ENCODE data around the gene GABRB3.

Gene GABRB3

GRCh38 chr15:26590676-26591075, 182.2 kb downstream of the GABRB3 start:
- no peak for ATAC-seq
- TF ChIP-seq ESRRG (CRISPR knock-in tag; IDR thresholded peaks at IDR 0.05) (no peak), ZNF565 (CRISPR knock-in tag; conservative IDR thresholded peaks at IDR 0.05; ENCODE audit: low read depth) (no peak), ZC3H10 (CRISPR knock-in tag; IDR thresholded peaks at IDR 0.05) (no peak), ZNF70 (CRISPR knock-in tag; IDR thresholded peaks at IDR 0.05) (no peak), ZFP30 (CRISPR knock-in tag; IDR thresholded peaks at IDR 0.05) (no peak), BACH2 (CRISPR knock-in tag; IDR thresholded peaks at IDR 0.05; ENCODE audit: borderline replicate concordance) (no peak), SNAI2 (CRISPR knock-in tag; IDR thresholded peaks at IDR 0.05) (no peak), OSR1 (CRISPR knock-in tag; IDR thresholded peaks at IDR 0.05) (no peak), TOX (CRISPR knock-in tag; IDR thresholded peaks at IDR 0.05; ENCODE audit: borderline replicate concordance) (no peak), ZFP3 (CRISPR knock-in tag; IDR thresholded peaks at IDR 0.05) (no peak), ARNTL (CRISPR knock-in tag; IDR thresholded peaks at IDR 0.05; ENCODE audit: borderline replicate concordance, low read depth) (no peak), POU6F1 (CRISPR knock-in tag; IDR thresholded peaks at IDR 0.05; ENCODE audit: borderline replicate concordance, low read depth) (no peak), GLIS3 (CRISPR knock-in tag; IDR thresholded peaks at IDR 0.05) (no peak)

- no peak for TF ChIP-seq ZNF8 (CRISPR knock-in tag; IDR thresholded peaks at IDR 0.05)
- no peak for TF ChIP-seq TOX (CRISPR knock-in tag; IDR thresholded peaks at IDR 0.05; ENCODE audit: borderline replicate concordance)
- no peak for TF ChIP-seq TSHZ2 (CRISPR knock-in tag; IDR thresholded peaks at IDR 0.05)
- no peak for TF ChIP-seq TCF4 (CRISPR knock-in tag; IDR thresholded peaks at IDR 0.05; ENCODE audit: borderline replicate concordance)
- TF ChIP-seq OSR1 (CRISPR knock-in tag; IDR thresholded peaks at IDR 0.05), result no peak
- no peak for TF ChIP-seq PATZ1 (CRISPR knock-in tag; IDR thresholded peaks at IDR 0.05; ENCODE audit: borderline replicate concordance)
- no peak for TF ChIP-seq BACH2 (CRISPR knock-in tag; IDR thresholded peaks at IDR 0.05; ENCODE audit: borderline replicate concordance)
- TF ChIP-seq ESRRG (CRISPR knock-in tag; IDR thresholded peaks at IDR 0.05), result no peak
- no peak for TF ChIP-seq PPARA (CRISPR knock-in tag; IDR thresholded peaks at IDR 0.05; ENCODE audit: borderline replicate concordance)
- no peak for TF ChIP-seq ZC3H10 (CRISPR knock-in tag; IDR thresholded peaks at IDR 0.05)
- TF ChIP-seq ZNF70 (CRISPR knock-in tag; IDR thresholded peaks at IDR 0.05), result no peak
- no peak for TF ChIP-seq RARB (CRISPR knock-in tag; IDR thresholded peaks at IDR 0.05)
- TF ChIP-seq SNAI2 (CRISPR knock-in tag; IDR thresholded peaks at IDR 0.05), result no peak
- no peak for ATAC-seq
These were observed 190.0 kb downstream of the GABRB3 start for GRCh38 chr15:26582840-26583239.

- ATAC-seq, result no peak
- TF ChIP-seq TSHZ2 (CRISPR knock-in tag; IDR thresholded peaks at IDR 0.05) (no peak), TCF4 (CRISPR knock-in tag; IDR thresholded peaks at IDR 0.05; ENCODE audit: borderline replicate concordance) (no peak), ARNTL (CRISPR knock-in tag; IDR thresholded peaks at IDR 0.05; ENCODE audit: borderline replicate concordance, low read depth) (no peak), ISL1 (CRISPR knock-in tag; IDR thresholded peaks at IDR 0.05) (no peak), CSRNP3 (CRISPR knock-in tag; IDR thresholded peaks at IDR 0.05) (no peak)
These were observed 191.9 kb downstream of the GABRB3 start for GRCh38 chr15:26580943-26581342.

All from SK-N-SH treated with all-trans-retinoic acid at 6 μM for 48 hours (cell line).